ENCODE results near the gene PRDX3. TPM values are rescaled to one million over a fixed set of nuclear protein-coding genes. Genes with fewer than 3 reads are reported as not detected.
A peak's percentile ranks its signal among the peaks of the same experiment; 100 is the strongest.

The PRDX3 gene
- total RNA-seq, 2 donors from 2014 or later, result 168 to 250 TPM

GRCh38 chr10:119209035-119209735 is 30.6 kb upstream of the PRDX3 start:
- Histone ChIP-seq H3K9me3 (no peaks in the 10 kb centered on the region), H3K4me1 (peaks cover 0 to 58% of the 10 kb centered on the region in 2 donors), H3K4me3 (peak overlapping the region; percentile 91 to 97), H3K36me3 (no peaks in the 10 kb centered on the region), H3K27ac (peak overlapping the region; percentile 98), H3K27me3 (no peaks in the 10 kb centered on the region)
- peak; percentile 77 to 84 for TF ChIP-seq CTCF (IDR thresholded peaks at IDR 0.05)
- peak; percentile 78 for DNase-seq (ENCODE audit: low spot score)

- no peaks in the 10 kb centered on the region for H3K27me3 ChIP-seq
- no peak for TF ChIP-seq CTCF (IDR thresholded peaks at IDR 0.05)
- peaks cover 0 to 52% of the 10 kb centered on the region in 2 donors for H3K4me1 ChIP-seq
- H3K4me3 ChIP-seq, result peak overlapping the region; percentile 91 to 97
- no peaks in the 10 kb centered on the region for H3K36me3 ChIP-seq
- DNase-seq (ENCODE audit: low spot score), result no peak
- peak overlapping the region; percentile 98 for H3K27ac ChIP-seq
- H3K9me3 ChIP-seq, result no peaks in the 10 kb centered on the region
These were observed 29.9 kb upstream of the PRDX3 start for GRCh38 chr10:119208553-119208940.

- Histone ChIP-seq H3K4me1 (peaks cover 0 to 47% of the 10 kb centered on the region in 2 donors), H3K9me3 (no peaks in the 10 kb centered on the region), H3K4me3 (peak overlapping the region; percentile 91 to 97), H3K36me3 (no peaks in the 10 kb centered on the region), H3K27ac (peak overlapping the region; percentile 98), H3K27me3 (no peaks in the 10 kb centered on the region)
- peak; percentile 75 for DNase-seq (ENCODE audit: low spot score)
- no peak for TF ChIP-seq CTCF (IDR thresholded peaks at IDR 0.05)
These were observed 29.3 kb upstream of the PRDX3 start for GRCh38 chr10:119207713-119208552.

GRCh38 chr10:119207366-119207666 is 28.7 kb upstream of the PRDX3 start, which contains the start of gene GRK5:
GRK5 (plus strand) TSS chr10:119207571; CDS start chr10:119207918, 347 bp downstream.
- Histone ChIP-seq H3K27me3 (no peaks in the 10 kb centered on the region), H3K27ac (peak within 1 kb of the TSS; percentile 98), H3K4me1 (peaks cover 0 to 40% of the 10 kb centered on the region in 2 donors), H3K36me3 (no peaks in the 10 kb centered on the region), H3K4me3 (peak within 1 kb of the TSS; percentile 91 to 97), H3K9me3 (no peaks in the 10 kb centered on the region)
- DNase-seq (ENCODE audit: low spot score), result peak; percentile 97
- TF ChIP-seq CTCF (IDR thresholded peaks at IDR 0.05), result no peak

GRCh38 chr10:119206603-119207365 is 28.2 kb upstream of the PRDX3 start:
- peaks cover 0 to 35% of the 10 kb centered on the region in 2 donors for H3K4me1 ChIP-seq
- TF ChIP-seq CTCF (IDR thresholded peaks at IDR 0.05), result peak; percentile 86
- DNase-seq (ENCODE audit: low spot score), result peak; percentile 91

More at GRCh38 chr10:119206603-119207365, 28.2 kb upstream of the PRDX3 start:
- Histone ChIP-seq H3K9me3 (no peaks in the 10 kb centered on the region), H3K27me3 (no peaks in the 10 kb centered on the region), H3K36me3 (no peaks in the 10 kb centered on the region), H3K27ac (peak overlapping the region; percentile 98), H3K4me3 (peak overlapping the region; percentile 91 to 97)
